SKM-1 (cell line): ENCODE results near the gene CDC42EP4.

Experiments used
- DNase-seq: peaks from one replicate; lab custom pipeline; 2025; ENCODE audit not compliant: unreplicated experiment; lab: John Stamatoyannopoulos, UW

CDC42EP4 gene

GRCh38 chr17:73304438-73304837, 7.4 kb downstream of the CDC42EP4 start:
- no peak for DNase-seq

GRCh38 chr17:73302189-73302588, 9.6 kb downstream of the CDC42EP4 start:
- DNase-seq: no peak

GRCh38 chr17:73301369-73301768, 10.4 kb downstream of the CDC42EP4 start:
- DNase-seq: no peak

- DNase-seq: no peak
Observed at GRCh38 chr17:73300392-73300791, 11.4 kb downstream of the CDC42EP4 start.

- DNase-seq: no peak
Observed at GRCh38 chr17:73297934-73298861, 13.6 kb downstream of the CDC42EP4 start.

- no peak for DNase-seq
Observed at GRCh38 chr17:73293480-73293911, 18.3 kb downstream of the CDC42EP4 start.

- no peak for DNase-seq
Observed at GRCh38 chr17:73293031-73293430, 18.8 kb downstream of the CDC42EP4 start.

GRCh38 chr17:73292031-73292531, 19.7 kb downstream of the CDC42EP4 start:
- no peak for DNase-seq

- DNase-seq: peak; percentile 84
Observed at GRCh38 chr17:73291260-73291801, 20.5 kb downstream of the CDC42EP4 start.

- DNase-seq: no peak
Observed at GRCh38 chr17:73290399-73291259, 21.2 kb downstream of the CDC42EP4 start.

GRCh38 chr17:73289549-73290254, 22.1 kb downstream of the CDC42EP4 start:
- no peak for DNase-seq

- no peak for DNase-seq
Observed at GRCh38 chr17:73288534-73289302, 23.1 kb downstream of the CDC42EP4 start.

- no peak for DNase-seq
Observed at GRCh38 chr17:73286863-73287296, 24.9 kb downstream of the CDC42EP4 start.

GRCh38 chr17:73285916-73286862, 25.6 kb downstream of the CDC42EP4 start:
- DNase-seq: no peak

- no peak for DNase-seq
Observed at GRCh38 chr17:73285603-73285908, 26.2 kb downstream of the CDC42EP4 start.

- DNase-seq: no peak
Observed at GRCh38 chr17:73284906-73285602, 26.7 kb downstream of the CDC42EP4 start.

GRCh38 chr17:73284354-73284753, 27.4 kb downstream of the CDC42EP4 start:
- DNase-seq: no peak

GRCh38 chr17:73283841-73284282, 27.9 kb downstream of the CDC42EP4 start:
- DNase-seq: no peak
